GM21737 (cell line): ENCODE measurements around the gene PPM1J.

Experiments used
- ATAC-seq: cut with Tn5 transposase; IDR thresholded peaks from one replicate; pipeline ENCODE4 v1.9.1; 2021; ENCODE audit warnings: mild to moderate bottlenecking, moderate library complexity; ENCODE audit not compliant: unreplicated experiment

The PPM1J gene

GRCh38 chr1:112688781-112689193 is 26.3 kb downstream of the PPM1J start:
- ATAC-seq: no peak

- no peak for ATAC-seq
Observed at GRCh38 chr1:112687785-112688496, 27.2 kb downstream of the PPM1J start.

DNA sequence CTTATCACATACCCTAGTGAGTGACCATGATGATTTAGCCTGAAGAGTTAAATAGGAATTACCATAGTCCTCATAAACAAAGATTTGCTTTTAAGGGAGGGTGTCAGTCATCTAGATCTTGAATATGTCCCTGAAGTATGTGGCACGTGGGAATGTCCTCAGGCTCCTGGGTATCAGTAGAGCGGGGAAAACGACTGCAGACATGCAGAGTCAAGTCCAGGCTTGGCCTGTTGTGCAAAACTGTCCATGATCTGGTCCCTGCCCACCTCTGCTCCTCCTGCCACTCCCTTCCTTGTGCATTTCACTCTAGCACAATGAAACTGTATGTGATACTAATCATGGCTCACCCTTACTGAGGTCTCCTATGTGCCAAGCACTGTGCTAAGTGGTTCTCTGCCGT is 27.8 kb downstream of the PPM1J start:
- ATAC-seq: no peak

DNA sequence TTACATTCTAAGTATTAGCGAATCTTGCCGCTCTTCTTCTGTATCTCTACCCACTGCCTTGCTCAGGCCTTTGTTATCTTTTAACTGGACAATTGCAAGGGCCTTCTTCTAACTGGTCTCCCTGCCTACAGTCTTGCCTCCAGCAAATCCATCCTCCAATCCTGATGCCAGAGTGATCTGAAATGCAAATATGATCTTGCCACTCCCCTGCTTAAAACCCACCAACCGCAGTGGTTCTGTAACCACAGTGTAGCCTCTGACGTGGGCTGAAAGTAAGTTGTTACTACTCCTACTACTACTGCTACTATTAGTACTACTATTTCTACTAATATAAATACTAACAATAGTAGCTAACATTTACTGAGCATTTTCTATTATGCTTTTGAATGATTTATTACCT is 28.3 kb downstream of the PPM1J start:
- no peak for ATAC-seq

- ATAC-seq: no peak
Observed at GRCh38 chr1:112686417-112686816, 28.7 kb downstream of the PPM1J start.

- ATAC-seq: no peak
Observed at GRCh38 chr1:112685913-112686312, 29.2 kb downstream of the PPM1J start.

- ATAC-seq: no peak
Observed at GRCh38 chr1:112678605-112679004, 36.5 kb downstream of the PPM1J start.

- ATAC-seq: no peak
Observed at GRCh38 chr1:112677501-112677900, 37.6 kb downstream of the PPM1J start.

DNA sequence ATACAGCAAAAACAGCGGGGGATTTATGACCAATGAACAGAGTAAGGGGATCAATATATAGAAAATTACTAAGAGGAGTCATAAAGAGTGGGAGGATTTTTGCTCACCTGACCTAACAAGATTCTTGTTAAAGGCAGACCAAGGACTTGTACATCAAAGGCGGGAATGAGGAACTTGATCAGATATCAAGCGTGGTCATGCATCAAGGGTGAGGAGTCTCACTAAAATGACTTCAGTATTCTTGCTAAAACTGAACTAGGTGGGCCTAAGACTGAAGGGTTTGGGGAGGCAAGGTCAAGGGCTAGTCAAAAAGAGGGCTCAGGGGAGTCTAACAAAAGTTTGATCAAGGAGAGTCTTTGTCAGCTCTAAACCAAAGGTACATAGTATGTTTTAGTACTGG is 38.6 kb downstream of the PPM1J start:
- ATAC-seq: no peak

GRCh38 chr1:112675728-112676381 is 39.3 kb downstream of the PPM1J start:
- no peak for ATAC-seq

- peak; percentile 33 for ATAC-seq
Observed at GRCh38 chr1:112674986-112675727, 40.0 kb downstream of the PPM1J start.

DNA sequence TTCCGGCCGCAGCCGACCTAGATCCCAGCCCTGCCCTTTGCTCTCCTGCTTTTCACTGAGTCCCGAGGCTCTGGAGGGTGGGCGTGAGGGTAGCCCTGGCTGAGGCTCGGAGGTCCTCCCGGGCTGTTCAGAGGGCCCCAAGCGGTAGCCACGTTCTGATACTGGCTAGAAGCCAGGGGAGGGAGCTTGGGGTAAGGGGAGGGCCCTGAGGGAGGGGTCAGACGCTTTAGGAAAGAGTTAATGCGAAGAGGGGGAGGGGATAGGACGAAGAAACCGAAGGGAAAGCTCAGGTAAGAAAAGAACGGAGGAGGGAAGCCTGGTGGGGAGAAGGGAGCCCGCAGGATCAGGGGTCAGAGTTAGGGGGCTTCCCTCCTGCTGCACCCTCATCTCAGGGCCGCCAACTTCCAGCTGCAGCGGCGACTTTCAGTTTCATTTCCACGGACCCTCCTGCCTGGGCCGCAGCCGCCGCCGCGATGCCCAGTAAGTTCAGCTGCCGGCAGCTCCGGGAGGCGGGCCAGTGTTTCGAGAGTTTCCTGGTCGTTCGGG is 40.6 kb downstream of the PPM1J start, which contains the start of gene MOV10:
Gene MOV10 (plus strand): TSS at position 220 of the 546 bp plus-strand sequence. CDS start 254 bp downstream, at position 474.
- ATAC-seq: peak; percentile 50

- no peak for ATAC-seq
Observed at GRCh38 chr1:112673592-112674439, 41.3 kb downstream of the PPM1J start.

- ATAC-seq: no peak
Observed at GRCh38 chr1:112672842-112673241, 42.3 kb downstream of the PPM1J start.

GRCh38 chr1:112672009-112672408 is 43.1 kb downstream of the PPM1J start:
- no peak for ATAC-seq

DNA sequence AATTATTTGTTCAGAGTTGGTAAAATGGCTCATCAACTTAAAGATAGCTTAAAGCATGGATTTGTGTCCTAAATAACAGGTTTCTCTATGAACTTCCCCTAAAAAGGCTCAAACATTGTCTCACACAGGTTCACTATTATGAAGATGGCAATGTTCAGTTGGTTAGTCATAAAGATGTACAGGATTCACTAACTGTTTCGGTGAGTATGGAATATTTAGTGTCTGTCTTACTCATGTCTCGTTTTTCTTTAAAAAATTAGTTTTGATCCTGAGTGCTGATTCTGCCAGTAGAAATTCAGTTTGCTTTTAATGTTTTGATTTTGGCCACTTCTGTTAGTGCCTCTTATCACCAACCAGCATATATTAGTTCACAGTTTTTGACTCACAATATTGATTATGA is 48.2 kb downstream of the PPM1J start:
- no peak for ATAC-seq

DNA sequence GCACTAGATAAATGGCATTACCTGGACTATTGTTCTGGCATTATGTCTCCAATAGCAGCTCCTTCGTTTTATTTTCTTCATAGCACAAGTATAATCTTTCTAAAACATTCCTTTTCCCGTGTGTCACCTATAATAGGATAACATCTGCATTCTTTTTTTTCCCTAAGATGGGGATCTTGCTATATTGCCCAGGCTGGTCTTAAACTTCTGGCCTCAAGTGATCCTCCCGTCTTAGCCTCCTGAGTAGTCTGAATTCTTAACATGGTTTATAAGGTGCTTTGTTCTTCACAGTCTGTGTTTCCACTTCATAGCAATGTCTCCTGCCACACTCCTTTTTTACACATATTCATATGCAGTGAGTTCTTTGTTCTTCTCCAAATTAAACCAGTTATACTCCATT is 49.3 kb downstream of the PPM1J start:
- ATAC-seq: no peak
